IMR-90 (cell line): ENCODE results near the gene WFDC8. TPM values are rescaled to one million over a fixed set of nuclear protein-coding genes. Genes with fewer than 3 reads are reported as not detected.

Experiments used
- ATAC-seq: fragments of 200-7000 bp; cut with Tn5 transposase; 2 replicates; pipeline ENCODE4 v1.9.1; 2020; ENCODE audit warnings: low read depth, mild to moderate bottlenecking, moderate library complexity
- BruUV-seq: library from RNA; stranded (reverse); fragments of 400-500 nt; replicated peaks from 2 replicates; lab custom pipeline; 2021; lab: Mats Ljungman, UMichigan
- CTCF ChIA-PET: fragments of 300-600 bp; formaldehyde crosslinking; extraction: SDS; loops from one replicate; lab custom pipeline; 2021; ENCODE audit warnings: antibody characterized with exemption; lab: Yijun Ruan, JAX
- POLR2A ChIA-PET: fragments of 300-600 bp; sonication (Branson Sonifier 250); formaldehyde crosslinking; loops from one replicate; lab custom pipeline; 2022; ENCODE audit warnings: antibody characterized with exemption; ENCODE audit not compliant: unreplicated experiment; lab: Charles Lee
- DNase-seq: peaks from one replicate; pipeline ENCODE4 v3.0.0; 2013
- H2AFZ ChIP-seq: replicated peaks from 2 replicates; pipeline ENCODE3; 2013; ENCODE audit warnings: low read length, mild to moderate bottlenecking; ENCODE audit not compliant: poor library complexity
- H2AK5ac ChIP-seq: 2 replicates; pipeline ENCODE4 v1.6.1; 2013; ENCODE audit warnings: low read depth, low read length, inconsistent platforms
- H2AK9ac ChIP-seq: replicated peaks from 2 replicates; pipeline ENCODE3; 2013; ENCODE audit warnings: mild to moderate bottlenecking, low read depth, low read length, moderate library complexity; ENCODE audit not compliant: poor library complexity
- H2BK120ac ChIP-seq: 2 replicates; pipeline ENCODE4 v1.6.1; 2013; ENCODE audit warnings: low read depth, low read length, inconsistent platforms
- H2BK15ac ChIP-seq: 3 replicates; pipeline ENCODE4 v1.6.1; 2013; ENCODE audit warnings: low read depth, low read length, inconsistent platforms
- H2BK20ac ChIP-seq: 2 replicates; pipeline ENCODE4 v1.6.1; 2013; ENCODE audit warnings: low read depth, mild to moderate bottlenecking, inconsistent platforms, low read length, moderate library complexity
- H2BK5ac ChIP-seq: 2 replicates; pipeline ENCODE4 v1.6.1; 2013; ENCODE audit warnings: mild to moderate bottlenecking, low read depth, low read length, inconsistent platforms; ENCODE audit not compliant: poor library complexity, severe bottlenecking
- H3K14ac ChIP-seq: replicated peaks from 2 replicates; pipeline ENCODE4 v1.6.1; 2013; ENCODE audit warnings: low read depth, low read length, inconsistent platforms
- H3K18ac ChIP-seq: 2 replicates; pipeline ENCODE4 v1.6.1; 2013; ENCODE audit warnings: low read depth, low read length, control low read depth
- H3K23ac ChIP-seq: 2 replicates; pipeline ENCODE4 v1.6.1; 2013; ENCODE audit warnings: low read depth, low read length, inconsistent platforms
- H3K27ac ChIP-seq: 2 replicates; pipeline ENCODE4 v1.5.1; 2013; ENCODE audit warnings: mild to moderate bottlenecking, control low read depth, low read length; ENCODE audit not compliant: insufficient read depth
- H3K27me3 ChIP-seq: 2 replicates; pipeline ENCODE4 v1.6.1; 2013; ENCODE audit warnings: low read length; ENCODE audit not compliant: control insufficient read depth, insufficient read depth
- H3K36me3 ChIP-seq: 2 replicates; pipeline ENCODE4 v1.6.1; 2013; ENCODE audit warnings: low read length, mixed read lengths; ENCODE audit not compliant: control insufficient read depth, insufficient read depth
- H3K4ac ChIP-seq: 2 replicates; pipeline ENCODE4 v1.6.1; 2013; ENCODE audit warnings: low read depth, low read length, inconsistent platforms
- H3K4me1 ChIP-seq: 2 replicates; pipeline ENCODE4 v1.6.1; 2013; ENCODE audit warnings: low read length, mixed read lengths; ENCODE audit not compliant: control insufficient read depth, insufficient read depth
- H3K4me2 ChIP-seq: 2 replicates; pipeline ENCODE4 v1.6.1; 2013; ENCODE audit warnings: low read depth, mild to moderate bottlenecking, control low read depth, low read length, moderate library complexity
- H3K4me3 ChIP-seq: 2 replicates; pipeline ENCODE4 v1.5.1; 2013; ENCODE audit warnings: low read depth, mild to moderate bottlenecking, control low read depth, low read length, moderate library complexity; ENCODE audit not compliant: insufficient read depth
- H3K56ac ChIP-seq: 2 replicates; pipeline ENCODE4 v1.6.1; 2013; ENCODE audit warnings: low read length, inconsistent platforms; ENCODE audit not compliant: insufficient read depth; ENCODE audit errors: extremely low read depth
- H3K79me1 ChIP-seq, 2 experiments: 2 replicates each; pipeline ENCODE4 v1.6.1; 2013; ENCODE audit warnings: low read length in 2 of 2, inconsistent platforms in 1 of 2, low read depth in 1 of 2
- H3K9ac ChIP-seq: 2 replicates; pipeline ENCODE4 v1.6.1; 2013; ENCODE audit warnings: low read depth, low read length, control low read depth
- H3K9me1 ChIP-seq: 2 replicates; pipeline ENCODE4 v1.6.1; 2013; ENCODE audit warnings: low read length, inconsistent platforms; ENCODE audit not compliant: insufficient read depth
- H3K9me3 ChIP-seq: 2 replicates; pipeline ENCODE4 v1.6.1; 2013; ENCODE audit warnings: low read length; ENCODE audit not compliant: control insufficient read depth, insufficient read depth
- H4K20me1 ChIP-seq: 2 replicates; pipeline ENCODE4 v1.6.1; 2013; ENCODE audit warnings: low read length, inconsistent platforms; ENCODE audit not compliant: insufficient read depth
- H4K5ac ChIP-seq: 2 replicates; pipeline ENCODE4 v1.6.1; 2013; ENCODE audit warnings: mild to moderate bottlenecking, low read depth, low read length, control low read depth
- H4K8ac ChIP-seq, 2 experiments: 2 replicates each; pipeline ENCODE4 v1.6.1; 2013; ENCODE audit warnings: low read depth in 2 of 2, low read length in 2 of 2, control low read depth in 1 of 2, inconsistent platforms in 1 of 2
- H4K91ac ChIP-seq: 2 replicates; pipeline ENCODE4 v1.6.1; 2013; ENCODE audit warnings: low read depth, low read length, inconsistent platforms; ENCODE audit not compliant: insufficient read depth
- CEBPB ChIP-seq: IDR thresholded peaks from 2 replicates; pipeline ENCODE4 v1.6.1; 2012; ENCODE audit warnings: low read depth, low read length, improper control_type of control experiment
- CHD1 ChIP-seq: IDR thresholded peaks from 2 replicates; pipeline ENCODE4 v1.6.1; 2012; ENCODE audit warnings: low read depth, low read length, improper control_type of control experiment
- CTCF ChIP-seq: conservative IDR thresholded peaks from 2 replicates; pipeline ENCODE4 v1.5.1; 2012; ENCODE audit warnings: mild to moderate bottlenecking, low read depth, low read length, improper control_type of control experiment
- ELK1 ChIP-seq: fragments of 150-350 bp; IDR thresholded peaks from 2 replicates; pipeline ENCODE4 v1.6.1; 2016; ENCODE audit warnings: low read depth, mild to moderate bottlenecking, low read length, moderate library complexity, borderline replicate concordance
- FOS ChIP-seq: fragments of 150-350 bp; IDR thresholded peaks from 2 replicates; pipeline ENCODE4 v1.6.1; 2016; ENCODE audit warnings: low read depth, low read length
- MAFK ChIP-seq: IDR thresholded peaks from 2 replicates; pipeline ENCODE4 v1.6.1; 2012; ENCODE audit warnings: low read depth, low read length, improper control_type of control experiment
- MAZ ChIP-seq: IDR thresholded peaks from 2 replicates; pipeline ENCODE4 v1.6.1; 2012; ENCODE audit warnings: low read depth, mild to moderate bottlenecking, low read length, improper control_type of control experiment, moderate library complexity, borderline replicate concordance
- MXI1 ChIP-seq: IDR thresholded peaks from 2 replicates; pipeline ENCODE4 v1.6.1; 2012; ENCODE audit warnings: low read depth, mild to moderate bottlenecking, low read length, moderate library complexity, borderline replicate concordance
- NFE2L2 ChIP-seq: fragments of 150-350 bp; IDR thresholded peaks from 2 replicates; pipeline ENCODE4 v1.6.1; 2016; ENCODE audit warnings: low read depth, mild to moderate bottlenecking, low read length
- POLR2A ChIP-seq: IDR thresholded peaks from 2 replicates; pipeline ENCODE4 v1.6.1; 2012; ENCODE audit warnings: mild to moderate bottlenecking, low read depth, low read length
- RAD21 ChIP-seq: IDR thresholded peaks from 2 replicates; pipeline ENCODE4 v1.6.1; 2012; ENCODE audit warnings: low read length, improper control_type of control experiment
- RCOR1 ChIP-seq: IDR thresholded peaks from 2 replicates; pipeline ENCODE4 v1.6.1; 2012; ENCODE audit warnings: mild to moderate bottlenecking, low read length, improper control_type of control experiment; ENCODE audit not compliant: insufficient replicate concordance
- RFX5 ChIP-seq: IDR thresholded peaks from 2 replicates; pipeline ENCODE4 v1.8.0; 2012; ENCODE audit warnings: low read depth, mild to moderate bottlenecking, low read length, moderate library complexity
- USF2 ChIP-seq: fragments of 150-350 bp; IDR thresholded peaks from 2 replicates; pipeline ENCODE4 v1.6.1; 2017; ENCODE audit warnings: mild to moderate bottlenecking, antibody characterized with exemption, low read length, low read depth
- WGBS, 2 experiments: methylation state at CpG; one replicate each; pipeline versions ENCODE4 v1.1.5 to v1.1.7; 2013; ENCODE audit warnings: missing lambda C conversion rate in 2 of 2; ENCODE audit not compliant: insufficient read length in 1 of 2; ENCODE audit errors: extremely low coverage in 2 of 2; 5-methylcytosine and 5-hydroxymethylcytosine counted together
- dilution Hi-C: fragments of 300-500 bp; cut with HindIII; formaldehyde crosslinking; loops from one replicate; pipeline ENCODE4 v1.14.3; 2018; ENCODE audit warnings: low sequenced_read_pairs; ENCODE audit not compliant: unreplicated experiment
- in situ Hi-C: fragments of 300-500 bp; cut with MboI; formaldehyde crosslinking; loops from 3 replicates; pipeline ENCODE4 v1.14.3; 2019; ENCODE audit warnings: low sequenced_read_pairs, inconsistent platforms, mixed read lengths
- intact Hi-C: fragments of 100-400 bp; cut with micrococcal nuclease; formaldehyde crosslinking; loops from 2 replicates; pipeline ENCODE4 v1.10.0; 2022
- polyA plus RNA-seq, 3 experiments: library from polyadenylated mRNA; depleted of rRNA; stranded (reverse); fragments of >200 nt; gene quantifications; 2 replicates each; pipeline ENCODE4 v1.2.3, GENCODE V29; 2012; ENCODE audit warnings: low replicate concordance in 1 of 3
- total RNA-seq: library from RNA; depleted of rRNA; stranded (reverse); fragments of >200 nt; gene quantifications from 2 replicates; pipeline ENCODE4 v1.2.3, GENCODE V29; 2012

WFDC8 gene
- total and polyA plus RNA-seq, 2 of the 4 experiments (the other 2 are of a cell fraction): not detected

GRCh38 chr20:45595235-45595634 is 16.2 kb upstream of the WFDC8 start:
- CTCF ChIA-PET: no interaction called here
- Histone ChIP-seq H2BK20ac (no peak overlapping the region), H3K9me1 (no peaks in the 10 kb centered on the region), H3K27ac (no peak overlapping the region), H3K79me1 (no peaks in the 10 kb centered on the region), H2AK9ac (no peak overlapping the region), H3K27me3 (no peaks in the 10 kb centered on the region), H4K5ac (no peak overlapping the region), H2BK5ac (no peak overlapping the region), H3K4me3 (no peak overlapping the region), H4K8ac (no peak overlapping the region), H2BK120ac (no peak overlapping the region), H3K4me2 (no peak overlapping the region), H3K36me3 (no peaks in the 10 kb centered on the region), H3K56ac (no peak overlapping the region), H4K91ac (no peak overlapping the region), H3K18ac (no peak overlapping the region), H4K20me1 (no peaks in the 10 kb centered on the region), H3K23ac (no peak overlapping the region), H3K4ac (no peak overlapping the region), H3K9ac (no peak overlapping the region), H2AFZ (no peak overlapping the region), H3K14ac (no peak overlapping the region), H3K4me1 (no peaks in the 10 kb centered on the region), H3K9me3 (no peaks in the 10 kb centered on the region), H2AK5ac (no peak overlapping the region), H2BK15ac (no peak overlapping the region)
- dilution Hi-C loops (no loop called here), intact Hi-C loops (no loop called here), in situ Hi-C loops (no loop called here)
- POLR2A ChIA-PET: no interaction called here
- no TSS peak for BruUV-seq
- WGBS, 2 experiments: no CpG with 5 or more reads among the region's 1 CpG
- ATAC-seq (no peak), DNase-seq (no peak)
- TF ChIP-seq ELK1 (no peak), MAFK (no peak), RCOR1 (no peak), FOS (no peak), MXI1 (no peak), MAZ (no peak), CEBPB (no peak), CHD1 (no peak), RAD21 (no peak), CTCF (no peak), POLR2A (no peak), RFX5 (no peak), NFE2L2 (no peak), USF2 (no peak)
